Endodermal cell (in vitro differentiated cells): ENCODE results near the gene ULK3. TPM values are rescaled to one million over a fixed set of nuclear protein-coding genes. Genes with fewer than 3 reads are reported as not detected.
A peak's percentile ranks its signal among the peaks of the same experiment; 100 is the strongest.

Experiments
- DNase-seq: peaks from one replicate; pipeline ENCODE4 v3.0.0-alpha.2; 2017
- H3K27ac ChIP-seq: 2 replicates; pipeline ENCODE4 v1.5.1; 2013; ENCODE audit warnings: mild to moderate bottlenecking, low read depth, low read length, moderate library complexity
- H3K27me3 ChIP-seq: 2 replicates; pipeline ENCODE4 v1.6.1; 2013; ENCODE audit warnings: mild to moderate bottlenecking, low read length, moderate library complexity; ENCODE audit not compliant: insufficient read depth, control insufficient read depth, poor library complexity, severe bottlenecking
- H3K36me3 ChIP-seq: 2 replicates; pipeline ENCODE4 v1.7.0; 2013; ENCODE audit warnings: mild to moderate bottlenecking, low read length, moderate library complexity; ENCODE audit not compliant: control insufficient read depth, insufficient read depth
- H3K4me1 ChIP-seq: one replicate; pipeline ENCODE4 v1.7.0; 2013; ENCODE audit warnings: low read length; ENCODE audit not compliant: control insufficient read depth, insufficient read depth
- H3K4me3 ChIP-seq: 2 replicates; pipeline ENCODE4 v1.5.1; 2013; ENCODE audit warnings: mild to moderate bottlenecking, low read length, moderate library complexity
- H3K9ac ChIP-seq: 2 replicates; pipeline ENCODE4 v1.6.1; 2013; ENCODE audit warnings: mild to moderate bottlenecking, low read length, moderate library complexity; ENCODE audit not compliant: poor library complexity, severe bottlenecking; ENCODE audit errors: extremely low read depth
- H3K9me3 ChIP-seq: 2 replicates; pipeline ENCODE4 v1.6.1; 2013; ENCODE audit warnings: mild to moderate bottlenecking, low read length, moderate library complexity; ENCODE audit not compliant: control insufficient read depth
- H3K27ac Mint-ChIP-seq: 2 replicates; pipeline ENCODE4 v1.8.0; 2020; ENCODE audit warnings: mixed read lengths
- H3K27me3 Mint-ChIP-seq: 2 replicates; pipeline ENCODE4 v1.8.0; 2021; ENCODE audit warnings: mild to moderate bottlenecking, mixed read lengths; ENCODE audit not compliant: insufficient read depth
- H3K36me3 Mint-ChIP-seq: 2 replicates; pipeline ENCODE4 v1.8.0; 2020; ENCODE audit warnings: low read depth, mixed read lengths
- H3K4me1 Mint-ChIP-seq: 2 replicates; pipeline ENCODE4 v1.8.0; 2020; ENCODE audit warnings: mixed read lengths
- H3K4me3 Mint-ChIP-seq: 2 replicates; pipeline ENCODE4 v1.8.0; 2020; ENCODE audit warnings: mild to moderate bottlenecking, moderate library complexity, mixed read lengths
- H3K9me3 Mint-ChIP-seq: 2 replicates; pipeline ENCODE4 v1.8.0; 2020; ENCODE audit warnings: mild to moderate bottlenecking, mixed read lengths
- WGBS, 2 experiments: methylation state at CpG; one replicate each; pipeline versions ENCODE4 v1.1.5 to v1.1.7; 2013; ENCODE audit warnings: missing lambda C conversion rate in 2 of 2, mixed read lengths in 1 of 2; ENCODE audit not compliant: insufficient coverage in 1 of 2, insufficient read length in 1 of 2; 5-methylcytosine and 5-hydroxymethylcytosine counted together
- total RNA-seq, 2 donors: library from RNA; stranded (reverse); fragmentation: NEBNext Ultra II Directional in 1 of 2; extraction: Animal tissue kit (Norgen Biotek cat#: 25700) in 1 of 2; gene quantifications; 2 replicates in 1 of 2; 3 replicates in 1 of 2; pipeline ENCODE4 v1.2.1, GENCODE V29; 2021
- TF ChIP-seq, protein P1 (sequence below): fragments of 200-600 bp; sonication (generic); conservative IDR thresholded peaks from 2 replicates; pipeline ENCODE4 v1.5.0; 2021; ENCODE audit warnings: antibody characterized with exemption, mild to moderate bottlenecking

Gene ULK3
- total RNA-seq, 2 donors from 2014 or later, result 33.9 to 36.2 TPM

DNA sequence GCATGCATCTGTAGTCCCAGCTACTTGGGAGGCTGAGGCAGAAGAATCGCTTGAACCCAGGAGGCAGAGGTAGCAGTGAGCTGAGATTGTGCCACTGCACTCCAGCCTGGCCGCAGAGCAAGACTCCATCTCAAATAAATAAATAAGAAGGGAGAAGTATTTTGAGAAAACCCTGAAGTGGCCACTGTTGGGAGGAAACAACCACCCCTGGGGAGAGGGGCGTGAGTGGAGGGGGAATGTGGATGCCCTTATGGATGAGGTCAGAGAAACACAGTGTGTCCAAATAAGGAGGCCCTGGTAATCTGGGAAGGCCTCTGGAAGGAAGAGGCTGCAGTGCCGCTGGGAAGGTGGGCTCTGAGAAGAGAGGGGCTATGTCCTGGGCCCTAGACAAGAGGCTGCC lies 20.7 kb downstream of the ULK3 start:
- 85 to 88% methylated on average over 2 to 4 of the region's 4 CpGs for WGBS, 2 experiments

DNA sequence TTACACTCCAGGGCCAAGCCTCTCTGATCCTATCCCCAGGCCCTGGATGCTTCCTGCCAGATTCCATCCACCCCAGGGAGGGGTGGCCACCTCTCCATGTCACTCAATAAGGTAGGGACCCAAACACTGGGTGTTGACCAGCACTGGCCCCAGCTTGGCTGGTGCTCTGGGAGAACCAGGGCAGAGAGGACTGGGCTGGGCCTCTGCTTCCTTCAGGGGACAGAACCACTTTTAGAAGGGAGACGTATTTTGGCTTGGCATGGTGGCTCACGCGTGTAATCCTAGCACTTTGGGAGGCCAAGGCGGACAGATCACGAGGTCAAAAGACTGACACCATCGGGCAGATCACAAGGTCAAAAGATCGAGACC lies 21.2 kb downstream of the ULK3 start:
- no peak overlapping the region for H3K4me3 ChIP-seq
- TF ChIP-seq, protein P1, sequence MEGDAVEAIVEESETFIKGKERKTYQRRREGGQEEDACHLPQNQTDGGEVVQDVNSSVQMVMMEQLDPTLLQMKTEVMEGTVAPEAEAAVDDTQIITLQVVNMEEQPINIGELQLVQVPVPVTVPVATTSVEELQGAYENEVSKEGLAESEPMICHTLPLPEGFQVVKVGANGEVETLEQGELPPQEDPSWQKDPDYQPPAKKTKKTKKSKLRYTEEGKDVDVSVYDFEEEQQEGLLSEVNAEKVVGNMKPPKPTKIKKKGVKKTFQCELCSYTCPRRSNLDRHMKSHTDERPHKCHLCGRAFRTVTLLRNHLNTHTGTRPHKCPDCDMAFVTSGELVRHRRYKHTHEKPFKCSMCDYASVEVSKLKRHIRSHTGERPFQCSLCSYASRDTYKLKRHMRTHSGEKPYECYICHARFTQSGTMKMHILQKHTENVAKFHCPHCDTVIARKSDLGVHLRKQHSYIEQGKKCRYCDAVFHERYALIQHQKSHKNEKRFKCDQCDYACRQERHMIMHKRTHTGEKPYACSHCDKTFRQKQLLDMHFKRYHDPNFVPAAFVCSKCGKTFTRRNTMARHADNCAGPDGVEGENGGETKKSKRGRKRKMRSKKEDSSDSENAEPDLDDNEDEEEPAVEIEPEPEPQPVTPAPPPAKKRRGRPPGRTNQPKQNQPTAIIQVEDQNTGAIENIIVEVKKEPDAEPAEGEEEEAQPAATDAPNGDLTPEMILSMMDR, result no peak
- H3K4me1 Mint-ChIP-seq, result peaks cover 6% of the 10 kb centered on the region
- peaks cover 29% of the 10 kb centered on the region for H3K27me3 Mint-ChIP-seq
- no peak overlapping the region for H3K9ac ChIP-seq
- no peaks in the 10 kb centered on the region for H3K9me3 Mint-ChIP-seq
- no peak overlapping the region for H3K27ac Mint-ChIP-seq
- peaks cover 35% of the 10 kb centered on the region for H3K27me3 ChIP-seq
- H3K4me3 Mint-ChIP-seq, result no peak overlapping the region
- no peaks in the 10 kb centered on the region for H3K9me3 ChIP-seq
- H3K36me3 Mint-ChIP-seq, result no peaks in the 10 kb centered on the region
- H3K27ac ChIP-seq, result no peak overlapping the region
- no peak for DNase-seq
- H3K4me1 ChIP-seq, result peaks cover 9% of the 10 kb centered on the region
- no peaks in the 10 kb centered on the region for H3K36me3 ChIP-seq
- 85 to 91% methylated on average over 6 to 7 of the region's 7 CpGs for WGBS, 2 experiments

More for the DNA sequence above, 20.7 kb downstream of the ULK3 start:
- no peaks in the 10 kb centered on the region for H3K9me3 ChIP-seq
- H3K27me3 ChIP-seq, result peaks cover 40% of the 10 kb centered on the region
- H3K4me1 Mint-ChIP-seq, result peaks cover 2% of the 10 kb centered on the region
- H3K27ac ChIP-seq, result no peak overlapping the region
- no peaks in the 10 kb centered on the region for H3K36me3 Mint-ChIP-seq
- peaks cover 33% of the 10 kb centered on the region for H3K27me3 Mint-ChIP-seq
- H3K9ac ChIP-seq, result no peak overlapping the region
- no peak for DNase-seq
- no peak overlapping the region for H3K4me3 Mint-ChIP-seq
- H3K4me3 ChIP-seq, result no peak overlapping the region
- TF ChIP-seq, protein P1, result no peak
- H3K27ac Mint-ChIP-seq, result no peak overlapping the region
- H3K9me3 Mint-ChIP-seq, result no peaks in the 10 kb centered on the region
- H3K36me3 ChIP-seq, result no peaks in the 10 kb centered on the region
- H3K4me1 ChIP-seq, result peaks cover 9% of the 10 kb centered on the region

DNA sequence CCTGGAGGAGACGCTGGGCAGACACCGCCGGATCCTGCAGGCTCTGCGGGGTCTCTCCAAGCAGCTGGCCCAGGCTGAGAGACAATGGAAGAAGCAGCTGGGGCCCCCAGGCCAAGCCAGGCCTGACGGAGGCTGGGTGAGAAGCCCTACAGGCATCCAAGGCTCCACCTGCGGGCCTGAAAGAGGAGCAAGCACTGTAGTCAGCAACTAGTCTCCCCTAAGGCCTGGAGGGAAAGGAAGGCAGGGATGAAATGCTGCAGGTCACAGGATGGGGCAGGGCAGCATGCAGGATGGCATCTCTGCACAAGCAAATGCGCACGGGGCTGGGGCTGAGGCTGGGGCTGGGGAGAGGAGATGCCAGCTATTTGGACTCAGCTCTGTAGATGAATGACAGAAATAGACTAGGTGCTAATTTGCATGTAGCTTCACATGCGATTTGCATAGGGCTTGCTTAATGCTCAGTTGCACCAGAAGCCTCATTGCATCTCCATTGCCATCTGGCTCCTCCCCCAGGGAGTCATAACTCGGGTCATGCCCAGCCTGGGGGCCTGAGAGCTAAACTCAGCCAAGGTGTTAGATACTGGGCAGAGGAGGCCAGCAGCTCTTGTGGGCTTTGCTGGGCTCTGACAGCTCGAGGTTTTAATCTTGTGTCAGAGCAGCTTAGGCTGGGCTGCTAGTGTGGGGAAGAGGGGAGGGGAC lies 21.7 kb downstream of the ULK3 start:
- no peaks in the 10 kb centered on the region for H3K9me3 Mint-ChIP-seq
- Histone ChIP-seq H3K36me3 (no peaks in the 10 kb centered on the region), H3K4me3 (no peak overlapping the region), H3K4me1 (peaks cover 9% of the 10 kb centered on the region), H3K27ac (peak overlapping the region; percentile 80), H3K9me3 (no peaks in the 10 kb centered on the region), H3K9ac (no peak overlapping the region), H3K27me3 (peaks cover 31% of the 10 kb centered on the region)
- H3K36me3 Mint-ChIP-seq, result no peaks in the 10 kb centered on the region
- no peak overlapping the region for H3K27ac Mint-ChIP-seq
- peaks cover 25% of the 10 kb centered on the region for H3K27me3 Mint-ChIP-seq
- TF ChIP-seq, protein P1, result no peak
- peak; percentile 65 for DNase-seq
- H3K4me1 Mint-ChIP-seq, result peaks cover 7% of the 10 kb centered on the region
- 48 to 49% methylated on average over 6 to 11 of the region's 11 CpGs for WGBS, 2 experiments
- H3K4me3 Mint-ChIP-seq, result no peak overlapping the region
